HG03439 (cell line): Measurements from ENCODE around the gene PDE10A.

ENCODE experiments used
- ATAC-seq: cut with Tn5 transposase; IDR thresholded peaks from one replicate; pipeline ENCODE4 v1.9.1; 2021; ENCODE audit warnings: mild to moderate bottlenecking, moderate library complexity; ENCODE audit not compliant: unreplicated experiment

PDE10A gene

DNA sequence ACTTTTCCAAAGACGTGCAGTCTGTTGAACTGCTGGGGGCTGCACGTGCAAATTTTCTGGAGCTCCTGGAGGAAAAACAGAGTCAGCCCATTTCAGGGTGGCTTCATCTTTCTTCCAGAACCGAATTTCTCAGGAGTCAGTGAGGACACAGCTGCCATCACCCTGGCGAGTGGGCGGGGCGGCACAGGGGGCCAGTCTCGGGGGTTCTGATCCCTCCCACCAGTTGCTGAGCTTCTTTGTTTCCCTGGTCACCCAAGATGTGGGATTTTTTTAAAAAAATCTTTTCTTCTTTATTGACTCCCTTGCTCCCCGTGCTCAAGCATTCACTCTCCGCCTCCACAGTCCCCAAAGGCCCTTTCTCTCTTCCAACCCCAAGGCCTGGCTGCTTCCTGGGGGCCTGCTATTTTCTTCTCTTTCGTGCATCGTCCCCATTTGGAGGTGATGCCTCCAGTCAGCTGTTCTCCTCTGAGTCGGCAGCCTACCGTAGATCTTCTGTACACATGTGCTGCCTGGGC, 362.6 kb downstream of the PDE10A start:
- no peak for ATAC-seq

DNA sequence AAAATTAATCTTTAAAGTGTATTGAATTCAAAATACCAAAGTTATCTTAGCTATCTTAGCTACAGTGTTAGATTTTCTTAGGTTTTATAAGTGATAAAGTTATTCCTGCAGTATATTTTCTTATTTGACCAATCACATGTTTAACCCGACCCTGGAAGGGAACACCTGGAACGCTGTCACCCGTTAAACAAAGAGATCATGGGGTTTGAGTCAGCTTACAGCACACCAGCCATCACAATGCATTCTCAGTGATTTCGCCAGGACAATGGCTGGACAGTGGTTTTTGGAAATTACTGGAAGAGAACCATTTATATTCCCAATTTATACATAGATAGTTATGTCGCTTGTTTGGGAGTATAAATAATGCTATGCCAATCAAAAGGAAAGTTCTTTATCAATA, 364.2 kb downstream of the PDE10A start:
- no peak for ATAC-seq

DNA sequence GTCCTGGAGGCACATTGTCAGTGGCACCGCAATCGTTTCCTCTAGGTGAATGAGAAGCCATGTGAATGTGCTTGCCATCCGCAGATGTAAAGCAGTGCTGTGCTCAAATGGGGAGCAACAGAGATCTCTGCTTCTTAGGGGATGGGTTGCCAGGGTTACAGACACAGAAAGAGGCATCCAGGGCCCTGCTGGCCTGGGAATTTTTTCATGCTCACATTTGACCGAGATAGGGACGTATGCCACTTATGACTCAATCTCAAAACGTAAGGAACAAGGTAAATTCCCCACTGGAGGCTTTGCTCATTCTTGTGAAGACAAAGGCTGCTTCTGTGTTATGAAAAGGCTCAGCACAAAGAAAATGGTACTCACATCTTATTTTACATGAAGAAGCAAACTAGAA, 364.6 kb downstream of the PDE10A start:
- no peak for ATAC-seq

DNA sequence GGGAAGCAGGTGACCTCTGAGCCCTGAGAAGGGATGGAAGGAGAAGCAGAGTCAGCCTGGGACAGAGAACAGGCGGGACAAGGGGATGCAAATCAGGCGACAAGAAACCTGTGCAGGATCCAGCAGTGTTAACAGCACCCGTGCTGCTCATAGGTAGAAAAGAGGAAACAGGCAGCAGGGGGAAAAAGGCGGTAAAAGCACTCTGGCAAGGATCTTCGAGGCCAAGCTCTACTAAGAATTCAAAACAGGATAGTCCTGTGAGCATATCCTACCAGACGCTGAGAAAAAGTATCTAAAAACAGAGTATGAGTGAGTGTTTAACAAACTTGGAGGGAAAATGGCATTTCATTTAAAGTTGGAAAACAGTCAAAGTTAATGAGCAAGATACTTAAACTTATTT, 370.4 kb downstream of the PDE10A start:
- ATAC-seq: no peak
